Breast epithelium (tissue), 3 donors: ENCODE measurements around the gene DYNC1LI2.

Source experiments
- POLR2A ChIP-seq: fragments of 450-650 bp; IDR thresholded peaks from one replicate; pipeline ENCODE4 v1.6.1; 2016; ENCODE audit warnings: antibody characterized with exemption, mild to moderate bottlenecking, moderate library complexity
- POLR2AphosphoS5 ChIP-seq, 3 donors: sonication (generic); formaldehyde crosslinking; IDR thresholded peaks; one replicate each; pipeline ENCODE4 v1.6.1; 2017; ENCODE audit warnings: antibody characterized with exemption in 3 of 3
- TF ChIP-seq, protein P1 (sequence below), 3 donors: fragments of 450-650 bp; IDR thresholded peaks; one replicate each; pipeline ENCODE4 v1.5.1; 2016 to 2017; ENCODE audit warnings: antibody characterized with exemption in 3 of 3, mild to moderate bottlenecking in 3 of 3, moderate library complexity in 3 of 3

DNA sequence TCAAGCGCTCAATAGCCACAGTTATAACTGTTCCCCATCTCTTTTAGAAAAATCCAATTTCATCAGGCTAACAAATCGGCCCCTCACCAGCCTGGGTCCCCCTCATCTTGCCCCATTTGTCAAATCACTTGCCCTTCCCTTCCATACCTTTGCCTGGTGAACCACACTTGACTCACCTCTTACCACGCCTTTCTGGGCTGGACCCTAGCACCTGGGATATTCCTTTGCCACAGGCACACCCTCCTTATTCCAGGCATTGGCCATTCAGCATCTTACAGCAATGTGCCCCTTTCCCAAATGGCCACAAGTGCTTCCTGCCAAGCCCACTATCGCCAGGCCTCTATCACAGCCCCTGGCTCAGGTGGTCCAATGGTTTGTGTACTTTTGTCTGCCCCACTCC, 69.7 kb downstream of the DYNC1LI2 start:
- no peak for TF ChIP-seq POLR2AphosphoS5 (IDR thresholded peaks at IDR 0.05)
- TF ChIP-seq, protein P1, sequence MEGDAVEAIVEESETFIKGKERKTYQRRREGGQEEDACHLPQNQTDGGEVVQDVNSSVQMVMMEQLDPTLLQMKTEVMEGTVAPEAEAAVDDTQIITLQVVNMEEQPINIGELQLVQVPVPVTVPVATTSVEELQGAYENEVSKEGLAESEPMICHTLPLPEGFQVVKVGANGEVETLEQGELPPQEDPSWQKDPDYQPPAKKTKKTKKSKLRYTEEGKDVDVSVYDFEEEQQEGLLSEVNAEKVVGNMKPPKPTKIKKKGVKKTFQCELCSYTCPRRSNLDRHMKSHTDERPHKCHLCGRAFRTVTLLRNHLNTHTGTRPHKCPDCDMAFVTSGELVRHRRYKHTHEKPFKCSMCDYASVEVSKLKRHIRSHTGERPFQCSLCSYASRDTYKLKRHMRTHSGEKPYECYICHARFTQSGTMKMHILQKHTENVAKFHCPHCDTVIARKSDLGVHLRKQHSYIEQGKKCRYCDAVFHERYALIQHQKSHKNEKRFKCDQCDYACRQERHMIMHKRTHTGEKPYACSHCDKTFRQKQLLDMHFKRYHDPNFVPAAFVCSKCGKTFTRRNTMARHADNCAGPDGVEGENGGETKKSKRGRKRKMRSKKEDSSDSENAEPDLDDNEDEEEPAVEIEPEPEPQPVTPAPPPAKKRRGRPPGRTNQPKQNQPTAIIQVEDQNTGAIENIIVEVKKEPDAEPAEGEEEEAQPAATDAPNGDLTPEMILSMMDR (IDR thresholded peaks at IDR 0.05): no peak
- TF ChIP-seq POLR2A: no peak
